DOHH2 (cell line): ENCODE data around the gene EXOC6B.

ENCODE experiments used
- EZH2phosphoT487 ChIP-seq: fragments of 200-600 bp; sonication (generic); IDR thresholded peaks from 2 replicates; pipeline ENCODE4 v1.6.1; 2017; ENCODE audit warnings: borderline replicate concordance, mild to moderate bottlenecking, antibody characterized with exemption, low read length, moderate library complexity, mixed read lengths
- TF ChIP-seq, protein P1 (sequence below): fragments of 200-600 bp; sonication (generic); IDR thresholded peaks from one replicate; pipeline ENCODE4 v1.5.1; 2014; ENCODE audit warnings: antibody characterized with exemption, mild to moderate bottlenecking, low read depth, low read length; ENCODE audit not compliant: poor library complexity, severe bottlenecking

- TF ChIP-seq, protein P1, sequence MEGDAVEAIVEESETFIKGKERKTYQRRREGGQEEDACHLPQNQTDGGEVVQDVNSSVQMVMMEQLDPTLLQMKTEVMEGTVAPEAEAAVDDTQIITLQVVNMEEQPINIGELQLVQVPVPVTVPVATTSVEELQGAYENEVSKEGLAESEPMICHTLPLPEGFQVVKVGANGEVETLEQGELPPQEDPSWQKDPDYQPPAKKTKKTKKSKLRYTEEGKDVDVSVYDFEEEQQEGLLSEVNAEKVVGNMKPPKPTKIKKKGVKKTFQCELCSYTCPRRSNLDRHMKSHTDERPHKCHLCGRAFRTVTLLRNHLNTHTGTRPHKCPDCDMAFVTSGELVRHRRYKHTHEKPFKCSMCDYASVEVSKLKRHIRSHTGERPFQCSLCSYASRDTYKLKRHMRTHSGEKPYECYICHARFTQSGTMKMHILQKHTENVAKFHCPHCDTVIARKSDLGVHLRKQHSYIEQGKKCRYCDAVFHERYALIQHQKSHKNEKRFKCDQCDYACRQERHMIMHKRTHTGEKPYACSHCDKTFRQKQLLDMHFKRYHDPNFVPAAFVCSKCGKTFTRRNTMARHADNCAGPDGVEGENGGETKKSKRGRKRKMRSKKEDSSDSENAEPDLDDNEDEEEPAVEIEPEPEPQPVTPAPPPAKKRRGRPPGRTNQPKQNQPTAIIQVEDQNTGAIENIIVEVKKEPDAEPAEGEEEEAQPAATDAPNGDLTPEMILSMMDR: no peak
- no peak for TF ChIP-seq EZH2phosphoT487
These were observed 22.1 kb downstream of the EXOC6B start for GRCh38 chr2:72803626-72804320.
